Upper lobe of left lung (tissue), 6 donors: ENCODE data around the gene SREBF1. TPM values are rescaled to one million over a fixed set of nuclear protein-coding genes. Genes with fewer than 3 reads are reported as not detected.

Experiments used
- ATAC-seq, 2 donors: fragments of 200-7000 bp; cut with Tn5 transposase; one replicate each; pipeline ENCODE4 v1.9.1; 2022; ENCODE audit warnings: mild to moderate bottlenecking in 2 of 2, moderate library complexity in 2 of 2; ENCODE audit not compliant: low FRiP score in 2 of 2
- DNase-seq, 2 donors: peaks; one replicate each; pipeline ENCODE4 v3.0.0-alpha.2; 2019 to 2020
- H3K27ac ChIP-seq, 4 donors: fragments of 200-600 bp; sonication (generic); one replicate each; pipeline ENCODE4 v1.5.1; 2016 to 2019
- H3K27me3 ChIP-seq, 4 donors: fragments of 200-600 bp; sonication (generic); one replicate each; pipeline ENCODE4 v1.5.1; 2017 to 2019
- H3K36me3 ChIP-seq, 4 donors: fragments of 200-600 bp; sonication (generic); one replicate each; pipeline ENCODE4 v1.5.1; 2016 to 2019
- H3K4me1 ChIP-seq, 4 donors: fragments of 200-600 bp; sonication (generic); one replicate each; pipeline ENCODE4 v1.5.1; 2018 to 2019
- H3K4me3 ChIP-seq, 4 donors: fragments of 200-600 bp; sonication (generic); one replicate each; pipeline ENCODE4 v1.5.1; 2017 to 2019; ENCODE audit warnings: mild to moderate bottlenecking in 2 of 4, moderate library complexity in 1 of 4
- H3K9me3 ChIP-seq, 4 donors: fragments of 200-600 bp; sonication (generic); one replicate each; pipeline ENCODE4 v1.5.1; 2018 to 2019
- CTCF ChIP-seq, 6 experiments: fragments of 450-650 bp in 4 of 6; fragments of 200-600 bp in 2 of 6; sonication (generic) in 2 of 6; IDR thresholded peaks; one replicate each; pipeline ENCODE4 v1.5.1; 2016 to 2019; ENCODE audit warnings: antibody characterized with exemption in 6 of 6
- EP300 ChIP-seq, 4 donors: sonication (generic); formaldehyde crosslinking; IDR thresholded peaks; one replicate each; pipeline ENCODE4 v1.5.1; 2017; ENCODE audit warnings: antibody characterized with exemption in 4 of 4, control low read depth in 2 of 4
- POLR2A ChIP-seq, 4 donors: fragments of 450-650 bp; IDR thresholded peaks; one replicate each; pipeline ENCODE4 v1.5.1; 2016 to 2017; ENCODE audit warnings: antibody characterized with exemption in 4 of 4, mild to moderate bottlenecking in 2 of 4
- POLR2AphosphoS5 ChIP-seq, 2 donors: sonication (generic); formaldehyde crosslinking; IDR thresholded peaks; one replicate each; pipeline ENCODE4 v1.5.1; 2017; ENCODE audit warnings: antibody characterized with exemption in 2 of 2
- WGBS, 2 donors: methylation state at CpG; one replicate each; pipeline ENCODE4 v1.1.5; 2017 to 2018; 5-methylcytosine and 5-hydroxymethylcytosine counted together
- total RNA-seq, 6 donors: library from RNA; depleted of rRNA in 4 of 6; stranded (reverse); fragments of >200 nt in 4 of 6; gene quantifications; one replicate each; pipeline versions ENCODE4 v1.1.0 to v1.2.1, GENCODE V29; 2016 to 2021
- donor health status: DM: no; HTN: no; CAD: no; lungs with moderate emphysema.
- donor health status: DM: no; HTN: yes; CAD: no; lungs with severe emphysema.

The SREBF1 gene
- total RNA-seq, 6 donors from 2014 or later: 64.2 to 579 (median 123) TPM

- H3K4me1 ChIP-seq: peaks cover 18 to 32% (median 20%) of the 10 kb centered on the region in 4 donors
- no peaks in the 10 kb centered on the region for H3K36me3 ChIP-seq
- H3K27me3 ChIP-seq: no peaks in the 10 kb centered on the region
- 94 to 97% methylated on average over 8 to 10 of the region's 10 CpGs for WGBS, 2 donors
- no peak overlapping the region for H3K27ac ChIP-seq
- no peak for ATAC-seq
- H3K9me3 ChIP-seq: no peaks in the 10 kb centered on the region
- TF ChIP-seq CTCF (IDR thresholded peaks at IDR 0.05) (no peak), POLR2A (IDR thresholded peaks at IDR 0.05) (no peak), EP300 (IDR thresholded peaks at IDR 0.05) (no peak), POLR2AphosphoS5 (IDR thresholded peaks at IDR 0.05) (no peak)
- no peak for DNase-seq
- no peak overlapping the region for H3K4me3 ChIP-seq
These were observed 65.1 kb downstream of the SREBF1 start for GRCh38 chr17:17771498-17772201.

- no peaks in the 10 kb centered on the region for H3K27me3 ChIP-seq
- WGBS, 2 donors: 78 to 79% methylated on average over 13 of the region's 13 CpGs
- TF ChIP-seq EP300 (IDR thresholded peaks at IDR 0.05): no peak
- no peak overlapping the region for H3K27ac ChIP-seq
- no peak overlapping the region for H3K4me3 ChIP-seq
- peaks cover 18 to 32% (median 20%) of the 10 kb centered on the region in 4 donors for H3K4me1 ChIP-seq
- no peak for ATAC-seq
- DNase-seq: peak in 1 of 2 donors; percentile 56
- no peaks in the 10 kb centered on the region for H3K9me3 ChIP-seq
- H3K36me3 ChIP-seq: peaks cover 0 to 3% (median 0%) of the 10 kb centered on the region in 4 donors
These were observed 66.1 kb downstream of the SREBF1 start for GRCh38 chr17:17770632-17771044.

- H3K36me3 ChIP-seq: peaks cover 0 to 6% (median 2%) of the 10 kb centered on the region in 4 donors
- no peak overlapping the region for H3K27ac ChIP-seq
- ATAC-seq: no peak
- 78 to 85% methylated on average over 24 to 25 of the region's 25 CpGs for WGBS, 2 donors
- H3K27me3 ChIP-seq: no peaks in the 10 kb centered on the region
- no peak for DNase-seq
- H3K4me1 ChIP-seq: peaks cover 18 to 32% (median 20%) of the 10 kb centered on the region in 4 donors
- H3K4me3 ChIP-seq: no peak overlapping the region
- TF ChIP-seq EP300 (IDR thresholded peaks at IDR 0.05) (no peak), CTCF (IDR thresholded peaks at IDR 0.05) (peak in 1 of 6 experiments; percentile 12)
- no peaks in the 10 kb centered on the region for H3K9me3 ChIP-seq
These were observed 66.7 kb downstream of the SREBF1 start for GRCh38 chr17:17769869-17770631.

GRCh38 chr17:17768424-17769088 lies 68.2 kb downstream of the SREBF1 start:
- TF ChIP-seq POLR2A (IDR thresholded peaks at IDR 0.05): no peak
- TF ChIP-seq CTCF (IDR thresholded peaks at IDR 0.05): no peak
- no peak for TF ChIP-seq POLR2AphosphoS5 (IDR thresholded peaks at IDR 0.05)
- no peak for TF ChIP-seq EP300 (IDR thresholded peaks at IDR 0.05)
- DNase-seq (peak in 1 of 2 donors; percentile 54), ATAC-seq (peak in 1 of 2 donors; percentile 27)
- Histone ChIP-seq H3K4me1 (peaks cover 9 to 24% (median 11%) of the 10 kb centered on the region in 4 donors), H3K36me3 (peaks cover 0 to 8% (median 3%) of the 10 kb centered on the region in 4 donors), H3K27ac (no peak overlapping the region), H3K9me3 (no peaks in the 10 kb centered on the region), H3K27me3 (no peaks in the 10 kb centered on the region), H3K4me3 (no peak overlapping the region)
- WGBS, 2 donors: 40 to 46% methylated on average over 13 to 14 of the region's 14 CpGs

GRCh38 chr17:17767887-17768418 lies 68.8 kb downstream of the SREBF1 start:
- Histone ChIP-seq H3K36me3 (peaks cover 0 to 8% (median 3%) of the 10 kb centered on the region in 4 donors), H3K9me3 (no peaks in the 10 kb centered on the region), H3K4me3 (no peak overlapping the region), H3K27me3 (no peaks in the 10 kb centered on the region), H3K27ac (no peak overlapping the region), H3K4me1 (peaks cover 11 to 24% (median 11%) of the 10 kb centered on the region in 4 donors)
- WGBS, 2 donors: 86 to 87% methylated on average over 6 of the region's 6 CpGs
- TF ChIP-seq POLR2A (IDR thresholded peaks at IDR 0.05) (no peak), POLR2AphosphoS5 (IDR thresholded peaks at IDR 0.05) (no peak), EP300 (IDR thresholded peaks at IDR 0.05) (no peak)
- ATAC-seq (no peak), DNase-seq (no peak)
